Measurements from ENCODE around the gene MCM10. TPM values are rescaled to one million over a fixed set of nuclear protein-coding genes. Genes with fewer than 3 reads are reported as not detected.
A peak's percentile ranks its signal among the peaks of the same experiment; 100 is the strongest.

Gene MCM10
- total RNA-seq (under 1 TPM in 3 of 4 donors, not detected in 1; 0.10 to 0.83 (median 0.32) TPM), polyA plus RNA-seq (under 1 TPM; 0.07 to 0.21 (median 0.14) TPM)
- long read RNA-seq, donor 1 = 0 reads
- long read RNA-seq, donor 2, partial matches to known transcripts = 1 of 1 reads
- long read RNA-seq, donor 2, other reads (novel, unspliced or antisense) = 0 of 1 reads

GRCh38 chr10:13160934-13161856, at the start of gene MCM10:
MCM10 (plus strand) TSS chr10:13161558; CDS start chr10:13164203, 2,645 bp downstream.
- peaks cover 7% of the 10 kb centered on the region for H3K4me1 ChIP-seq
- DNase-seq (peak; percentile 97 to 99), ATAC-seq (peak; percentile 100)
- H3K27ac ChIP-seq = no peak within 1 kb of the TSS
- 0% methylated on average over 46 to 56 of the region's 56 CpGs for WGBS, 3 donors
- intact Hi-C loops (cut with DNase I) = loop anchor here (2.0 to 5.0 kb wide), 2 partner anchors 142 to 281 kb away; no protein-coding TSS in a partner anchor
- H3K27me3 ChIP-seq (ENCODE audit: insufficient read depth in 3 of 3, low read length in 2 of 3) = no peaks in the 10 kb centered on the region
- TF ChIP-seq CTCF (IDR thresholded peaks at IDR 0.05) = peak; percentile 91
- H3K36me3 ChIP-seq (ENCODE audit: insufficient read depth in 1 of 2, low read depth in 1 of 2) = no peaks in the 10 kb centered on the region
- H3K4me3 ChIP-seq = peak within 1 kb of the TSS; percentile 64
- no peaks in the 10 kb centered on the region for H3K9me3 ChIP-seq

- 80 to 88% (median 80%) methylated on average over 6 of the region's 6 CpGs for whole genome bisulfite sequencing, 3 donors
- peaks cover 4 to 75% of the 10 kb centered on the region in 2 donors for H3K36me3 ChIP-seq (ENCODE audit: insufficient read depth in 1 of 2, low read depth in 1 of 2)
These were observed 47.8 kb upstream of the MCM10 start for GRCh38 chr10:13113544-13113943.

DNA sequence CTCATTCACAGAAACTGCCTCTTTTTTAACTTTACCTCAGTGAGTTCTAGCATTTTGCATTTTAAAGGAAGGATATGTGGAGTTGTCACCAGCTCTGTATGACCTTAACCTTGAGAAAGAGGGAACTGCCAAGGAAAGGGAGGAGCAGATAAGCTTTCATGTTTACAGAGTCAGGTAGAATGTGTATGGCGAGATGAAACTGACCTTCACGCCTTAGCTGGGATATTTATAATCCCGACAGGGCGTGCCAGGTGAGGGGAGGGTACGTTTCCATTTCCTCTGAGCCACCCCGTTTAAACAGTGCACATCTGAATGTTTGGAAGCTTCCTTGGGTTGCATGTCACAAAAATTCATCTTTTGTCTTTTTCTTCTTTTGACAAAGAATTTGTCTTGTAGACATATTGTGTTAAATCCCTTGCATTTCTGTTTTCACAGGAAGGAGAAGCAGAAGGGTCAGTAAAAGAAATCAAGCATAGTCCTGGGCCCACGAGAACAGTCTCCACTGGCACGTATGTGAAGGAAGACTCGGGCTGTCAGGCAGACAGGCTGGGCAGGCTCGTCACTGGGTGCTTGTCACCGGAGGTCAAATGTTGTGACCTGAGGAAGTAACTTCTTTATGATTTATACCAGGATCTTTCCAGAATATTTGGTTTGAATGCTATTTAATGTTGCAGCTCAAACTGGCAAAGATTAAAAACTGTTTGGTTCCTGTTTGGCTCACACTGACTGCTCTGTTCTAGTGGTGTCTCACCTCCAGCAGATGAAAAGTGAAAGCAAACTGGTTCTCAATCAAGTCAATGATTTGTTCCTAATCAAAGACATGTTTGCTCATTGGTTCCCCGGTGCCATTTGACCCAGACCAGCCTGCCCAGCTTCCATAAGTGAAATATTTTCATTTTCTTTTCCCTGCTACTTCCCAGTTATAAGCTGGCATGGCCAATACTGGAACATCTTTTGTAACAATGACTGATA, 45.2 kb upstream of the MCM10 start:
- H3K27me3 ChIP-seq (ENCODE audit: insufficient read depth in 3 of 3, low read length in 2 of 3) = no peaks in the 10 kb centered on the region
- peak overlapping the region; percentile 84 for H3K27ac ChIP-seq
- DNase-seq (no peak), ATAC-seq (peak; percentile 36 to 54 (median 50))
- peaks cover 0 to 74% of the 10 kb centered on the region in 2 donors for H3K36me3 ChIP-seq (ENCODE audit: insufficient read depth in 1 of 2, low read depth in 1 of 2)
- TF ChIP-seq CTCF (IDR thresholded peaks at IDR 0.05) = no peak
- 28 to 29% (median 28%) methylated on average over 12 of the region's 12 CpGs for WGBS, 3 donors
- intact Hi-C loops (cut with DNase I) = no loop called here
- H3K9me3 ChIP-seq = no peaks in the 10 kb centered on the region
- H3K4me1 ChIP-seq = peaks cover 51% of the 10 kb centered on the region
- H3K4me3 ChIP-seq = peak overlapping the region; percentile 20

More at GRCh38 chr10:13113544-13113943, 47.8 kb upstream of the MCM10 start:
- no peak for TF ChIP-seq CTCF (IDR thresholded peaks at IDR 0.05)
- Histone ChIP-seq H3K4me1 (peaks cover 36% of the 10 kb centered on the region), H3K27ac (peak overlapping the region; percentile 23), H3K27me3 (ENCODE audit: insufficient read depth in 3 of 3, low read length in 2 of 3) (no peaks in the 10 kb centered on the region), H3K9me3 (no peaks in the 10 kb centered on the region), H3K4me3 (no peak overlapping the region)
- intact Hi-C loops (cut with DNase I) = no loop called here
- ATAC-seq (peak in 1 of 4 donors; percentile 23), DNase-seq (no peak)
